ENCODE measurements around the gene PDK1.
"Not testable (repeated sequence)": the region's sequence is repeated elsewhere in the genome, so short reads cannot be mapped to it uniquely, and the experiment has no call there.

PDK1 gene

GRCh38 chr2:172552547-172553291 lies 3.2 kb upstream of the PDK1 start:
- DNase-seq (ENCODE audit: low spot score): peak; percentile 42
- FAIRE-seq: no peak

GRCh38 chr2:172554352-172555271 lies 1.3 kb upstream of the PDK1 start:
- no peak for DNase-seq (ENCODE audit: low spot score)
- FAIRE-seq: no peak

GRCh38 chr2:172555272-172555521 lies 693 bp upstream of the PDK1 start:
- FAIRE-seq: no peak
- DNase-seq (ENCODE audit: low spot score): no peak

GRCh38 chr2:172556284-172557033 lies 569 bp downstream of the PDK1 start:
- FAIRE-seq: no peak
- peak; percentile 71 for DNase-seq (ENCODE audit: low spot score)

GRCh38 chr2:172558372-172558771 lies 2.5 kb downstream of the PDK1 start:
- DNase-seq (ENCODE audit: low spot score) (no peak), FAIRE-seq (no peak)

GRCh38 chr2:172560721-172561120 lies 4.8 kb downstream of the PDK1 start:
- no peak for FAIRE-seq
- no peak for DNase-seq (ENCODE audit: low spot score)

- FAIRE-seq: no peak
- DNase-seq (ENCODE audit: low spot score): no peak
These were observed 5.4 kb downstream of the PDK1 start for GRCh38 chr2:172561270-172561669.

- no peak for DNase-seq (ENCODE audit: low spot score)
- no peak for FAIRE-seq
These were observed 6.4 kb downstream of the PDK1 start for GRCh38 chr2:172562298-172562697.

GRCh38 chr2:172564376-172564775 lies 8.5 kb downstream of the PDK1 start:
- DNase-seq (ENCODE audit: low spot score): no peak
- FAIRE-seq: no peak

GRCh38 chr2:172571245-172571644 lies 15.4 kb downstream of the PDK1 start:
- DNase-seq (ENCODE audit: low spot score) (no peak), FAIRE-seq (no peak)

GRCh38 chr2:172572981-172573380 lies 17.1 kb downstream of the PDK1 start:
- FAIRE-seq: no peak
- DNase-seq (ENCODE audit: low spot score): no peak

- FAIRE-seq: no peak
- no peak for DNase-seq (ENCODE audit: low spot score)
These were observed 19.1 kb downstream of the PDK1 start for GRCh38 chr2:172574965-172575364.

GRCh38 chr2:172578054-172578453 lies 22.2 kb downstream of the PDK1 start:
- DNase-seq (ENCODE audit: low spot score) (no peak), FAIRE-seq (no peak)

GRCh38 chr2:172578860-172579512 lies 23.1 kb downstream of the PDK1 start:
- DNase-seq (ENCODE audit: low spot score) (no peak), FAIRE-seq (no peak)

- FAIRE-seq: no peak
These were observed 24.7 kb downstream of the PDK1 start for GRCh38 chr2:172580544-172580943.

GRCh38 chr2:172582656-172583055 lies 26.8 kb downstream of the PDK1 start:
- DNase-seq (ENCODE audit: low spot score) (no peak), FAIRE-seq (no peak)

More at GRCh38 chr2:172580544-172580943, 24.7 kb downstream of the PDK1 start:
- DNase-seq (ENCODE audit: low spot score): no peak

- FAIRE-seq (no peak), DNase-seq (ENCODE audit: low spot score) (no peak)
These were observed 30.5 kb downstream of the PDK1 start for GRCh38 chr2:172586245-172586891.

GRCh38 chr2:172587231-172587630 lies 31.3 kb downstream of the PDK1 start:
- not testable (repeated sequence) for FAIRE-seq

GRCh38 chr2:172588931-172589330 lies 33.0 kb downstream of the PDK1 start:
- DNase-seq (ENCODE audit: low spot score) (no peak), FAIRE-seq (no peak)

More at GRCh38 chr2:172587231-172587630, 31.3 kb downstream of the PDK1 start:
- DNase-seq (ENCODE audit: low spot score): not testable (repeated sequence)

- DNase-seq (ENCODE audit: low spot score); FAIRE-seq: not testable (repeated sequence)
These were observed 35.5 kb downstream of the PDK1 start for GRCh38 chr2:172591386-172591785.

GRCh38 chr2:172592190-172592589 lies 36.3 kb downstream of the PDK1 start:
- not testable (repeated sequence) for FAIRE-seq; DNase-seq (ENCODE audit: low spot score)

All from urothelium cell line (cell line).